Type B pancreatic cell (in vitro differentiated cells): ENCODE results near the gene CERS1. TPM values are rescaled to one million over a fixed set of nuclear protein-coding genes. Genes with fewer than 3 reads are reported as not detected.

Experiments
- DNase-seq: peaks from one replicate; pipeline ENCODE4 v3.0.0; 2021; ENCODE audit warnings: mixed read lengths; ENCODE audit not compliant: unreplicated experiment; ENCODE audit errors: extremely low spot score
- H3K27ac Mint-ChIP-seq: 2 replicates; pipeline ENCODE4 v1.8.0; 2021; ENCODE audit warnings: mild to moderate bottlenecking, mixed read lengths
- H3K27me3 Mint-ChIP-seq: 2 replicates; pipeline ENCODE4 v1.8.0; 2021; ENCODE audit warnings: mixed read lengths
- H3K36me3 Mint-ChIP-seq: 2 replicates; pipeline ENCODE4 v1.8.0; 2021; ENCODE audit warnings: mixed read lengths
- H3K4me1 Mint-ChIP-seq: one replicate; pipeline ENCODE4 v1.8.0; 2021; ENCODE audit warnings: mixed read lengths; ENCODE audit not compliant: unreplicated experiment
- H3K4me3 Mint-ChIP-seq: 2 replicates; pipeline ENCODE4 v1.8.0; 2021; ENCODE audit warnings: mild to moderate bottlenecking, mixed read lengths
- H3K9me3 Mint-ChIP-seq: 2 replicates; pipeline ENCODE4 v1.8.0; 2021; ENCODE audit warnings: mixed read lengths
- CTCF ChIP-seq: fragments of 200-600 bp; sonication (generic); conservative IDR thresholded peaks from 2 replicates; pipeline ENCODE4 v1.5.0; 2021; ENCODE audit warnings: antibody characterized with exemption, mild to moderate bottlenecking
- long read RNA-seq: library from polyadenylated mRNA; unstranded; transcript quantifications from one replicate; pipeline ENCODE4 v2.0.0, GENCODE V29; 2020
- total RNA-seq: library from RNA; stranded (reverse); gene quantifications from 2 replicates; pipeline ENCODE4 v1.2.1, GENCODE V29; 2021; ENCODE audit warnings: low replicate concordance

The CERS1 gene
- total RNA-seq = 6.4 and 14.8 TPM in 2 replicates
- long read RNA-seq, partial matches to known transcripts = 1 of 1 reads
- long read RNA-seq, other reads (novel, unspliced or antisense) = 0 of 1 reads

- Mint-ChIP-seq H3K36me3 (no peaks in the 10 kb centered on the region), H3K4me3 (peak within 1 kb of the TSS; percentile 89), H3K9me3 (no peaks in the 10 kb centered on the region), H3K4me1 (peaks cover 5% of the 10 kb centered on the region), H3K27me3 (peaks cover 6% of the 10 kb centered on the region), H3K27ac (peak within 1 kb of the TSS; percentile 39)
- no peak for DNase-seq
- no peak for TF ChIP-seq CTCF
Measured at GRCh38 chr19:18895824-18896341, at the start of gene CERS1. CERS1 (minus strand) TSS chr19:18896158; CDS start chr19:18896072, 86 bp downstream.

- Mint-ChIP-seq H3K27me3 (peaks cover 4% of the 10 kb centered on the region), H3K4me1 (no peaks in the 10 kb centered on the region), H3K36me3 (no peaks in the 10 kb centered on the region), H3K4me3 (no peak overlapping the region), H3K9me3 (no peaks in the 10 kb centered on the region), H3K27ac (no peak overlapping the region)
- no peak for DNase-seq
- TF ChIP-seq CTCF = no peak
Measured at GRCh38 chr19:18945297-18945696, 49.3 kb upstream of the CERS1 start.

- no peaks in the 10 kb centered on the region for H3K4me1 Mint-ChIP-seq
- no peaks in the 10 kb centered on the region for H3K36me3 Mint-ChIP-seq
- H3K4me3 Mint-ChIP-seq = no peak overlapping the region
- H3K27me3 Mint-ChIP-seq = peaks cover 4% of the 10 kb centered on the region
- TF ChIP-seq CTCF = no peak
- DNase-seq = no peak
- H3K27ac Mint-ChIP-seq = no peak overlapping the region
- H3K9me3 Mint-ChIP-seq = no peaks in the 10 kb centered on the region
Measured at GRCh38 chr19:18943465-18943864, 47.5 kb upstream of the CERS1 start.

- no peaks in the 10 kb centered on the region for H3K4me1 Mint-ChIP-seq
- peaks cover under 1% of the 10 kb centered on the region for H3K36me3 Mint-ChIP-seq
- no peak for DNase-seq
- H3K4me3 Mint-ChIP-seq = peak overlapping the region; percentile 65
- peaks cover 4% of the 10 kb centered on the region for H3K27me3 Mint-ChIP-seq
- TF ChIP-seq CTCF = no peak
- no peaks in the 10 kb centered on the region for H3K9me3 Mint-ChIP-seq
- H3K27ac Mint-ChIP-seq = peak overlapping the region; percentile 63
Measured at GRCh38 chr19:18942692-18943091, 46.7 kb upstream of the CERS1 start.

- Mint-ChIP-seq H3K27ac (no peak overlapping the region), H3K36me3 (peaks cover 4% of the 10 kb centered on the region), H3K27me3 (peaks cover 4% of the 10 kb centered on the region), H3K4me3 (peak overlapping the region; percentile 65), H3K9me3 (no peaks in the 10 kb centered on the region), H3K4me1 (no peaks in the 10 kb centered on the region)
- no peak for DNase-seq
- TF ChIP-seq CTCF = no peak
Measured at GRCh38 chr19:18941628-18942354, 45.8 kb upstream of the CERS1 start.
